Transverse colon (tissue), 4 donors: ENCODE results near the gene TBC1D19.

Experiments used
- CTCF ChIP-seq, 5 experiments: fragments of 200-600 bp in 3 of 5; fragments of 450-650 bp in 2 of 5; sonication (generic) in 3 of 5; IDR thresholded peaks; 1 replicate in 2 of 5; 2 replicates in 3 of 5; pipeline ENCODE4 v1.5.1; 2016 to 2017; ENCODE audit warnings: antibody characterized with exemption in 5 of 5, inconsistent platforms in 3 of 5, mild to moderate bottlenecking in 2 of 5, moderate library complexity in 1 of 5
- EP300 ChIP-seq: sonication (generic); formaldehyde crosslinking; IDR thresholded peaks from one replicate; pipeline ENCODE4 v1.6.1; 2017; ENCODE audit warnings: antibody characterized with exemption, low read depth
- POLR2A ChIP-seq: fragments of 450-650 bp; IDR thresholded peaks from one replicate; pipeline ENCODE4 v1.6.1; 2016; ENCODE audit warnings: antibody characterized with exemption, mild to moderate bottlenecking, moderate library complexity
- POLR2AphosphoS5 ChIP-seq, 3 donors: sonication (generic); formaldehyde crosslinking; IDR thresholded peaks; one replicate each; pipeline ENCODE4 v1.6.1; 2016; ENCODE audit warnings: antibody characterized with exemption in 3 of 3

DNA sequence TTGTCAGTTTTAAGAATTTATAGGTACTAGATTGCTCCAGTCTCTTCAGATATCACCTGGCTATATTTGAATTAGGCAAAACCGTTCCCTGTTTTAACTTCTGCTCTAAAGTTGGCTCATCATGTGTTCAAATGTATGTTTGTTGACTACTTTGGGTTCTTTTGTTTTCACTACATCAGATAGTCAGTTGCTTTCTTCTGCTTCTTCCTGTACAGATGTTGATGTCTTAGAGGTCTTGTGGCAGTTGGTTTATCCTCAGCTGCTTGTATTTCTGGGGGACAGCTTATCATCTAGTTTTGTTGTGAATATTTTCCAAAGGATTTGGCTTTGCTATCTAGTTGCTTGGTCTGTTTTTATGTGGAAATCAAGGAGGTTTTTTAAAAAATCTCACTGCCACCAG lies 28.0 kb downstream of the TBC1D19 start:
- TF ChIP-seq CTCF (IDR thresholded peaks at IDR 0.05) (no peak), POLR2AphosphoS5 (IDR thresholded peaks at IDR 0.05) (no peak), POLR2A (no peak), EP300 (no peak)
